GM20000 (cell line): ENCODE data around the gene PKN2.

ENCODE experiments used
- DNase-seq: peaks from one replicate; pipeline ENCODE4 v3.0.0; 2012; ENCODE audit warnings: low spot score
- TF ChIP-seq, protein P1 (sequence below): IDR thresholded peaks from 2 replicates; pipeline ENCODE4 v1.5.1; 2012; ENCODE audit warnings: mild to moderate bottlenecking, control low read depth; ENCODE audit errors: extremely low read depth, missing control alignments

The PKN2 gene

DNA sequence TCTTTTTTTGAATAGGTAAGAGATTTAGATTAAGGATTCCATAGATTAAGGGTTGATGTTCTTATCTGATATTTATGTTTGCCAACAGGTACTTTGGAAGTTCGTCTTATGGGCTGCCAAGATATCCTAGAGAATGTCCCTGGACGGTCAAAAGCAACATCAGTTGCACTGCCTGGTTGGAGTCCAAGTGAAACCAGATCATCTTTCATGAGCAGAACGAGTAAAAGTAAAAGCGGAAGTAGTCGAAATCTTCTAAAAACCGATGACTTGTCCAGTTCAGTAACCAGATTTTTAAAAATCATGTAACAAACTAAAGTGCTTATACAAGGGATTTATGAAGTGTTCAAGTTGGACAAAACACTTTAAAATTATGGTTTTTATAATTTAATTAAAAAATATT is 100.5 kb downstream of the PKN2 start:
- DNase-seq, result no peak
- TF ChIP-seq, protein P1, sequence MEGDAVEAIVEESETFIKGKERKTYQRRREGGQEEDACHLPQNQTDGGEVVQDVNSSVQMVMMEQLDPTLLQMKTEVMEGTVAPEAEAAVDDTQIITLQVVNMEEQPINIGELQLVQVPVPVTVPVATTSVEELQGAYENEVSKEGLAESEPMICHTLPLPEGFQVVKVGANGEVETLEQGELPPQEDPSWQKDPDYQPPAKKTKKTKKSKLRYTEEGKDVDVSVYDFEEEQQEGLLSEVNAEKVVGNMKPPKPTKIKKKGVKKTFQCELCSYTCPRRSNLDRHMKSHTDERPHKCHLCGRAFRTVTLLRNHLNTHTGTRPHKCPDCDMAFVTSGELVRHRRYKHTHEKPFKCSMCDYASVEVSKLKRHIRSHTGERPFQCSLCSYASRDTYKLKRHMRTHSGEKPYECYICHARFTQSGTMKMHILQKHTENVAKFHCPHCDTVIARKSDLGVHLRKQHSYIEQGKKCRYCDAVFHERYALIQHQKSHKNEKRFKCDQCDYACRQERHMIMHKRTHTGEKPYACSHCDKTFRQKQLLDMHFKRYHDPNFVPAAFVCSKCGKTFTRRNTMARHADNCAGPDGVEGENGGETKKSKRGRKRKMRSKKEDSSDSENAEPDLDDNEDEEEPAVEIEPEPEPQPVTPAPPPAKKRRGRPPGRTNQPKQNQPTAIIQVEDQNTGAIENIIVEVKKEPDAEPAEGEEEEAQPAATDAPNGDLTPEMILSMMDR, result no peak

DNA sequence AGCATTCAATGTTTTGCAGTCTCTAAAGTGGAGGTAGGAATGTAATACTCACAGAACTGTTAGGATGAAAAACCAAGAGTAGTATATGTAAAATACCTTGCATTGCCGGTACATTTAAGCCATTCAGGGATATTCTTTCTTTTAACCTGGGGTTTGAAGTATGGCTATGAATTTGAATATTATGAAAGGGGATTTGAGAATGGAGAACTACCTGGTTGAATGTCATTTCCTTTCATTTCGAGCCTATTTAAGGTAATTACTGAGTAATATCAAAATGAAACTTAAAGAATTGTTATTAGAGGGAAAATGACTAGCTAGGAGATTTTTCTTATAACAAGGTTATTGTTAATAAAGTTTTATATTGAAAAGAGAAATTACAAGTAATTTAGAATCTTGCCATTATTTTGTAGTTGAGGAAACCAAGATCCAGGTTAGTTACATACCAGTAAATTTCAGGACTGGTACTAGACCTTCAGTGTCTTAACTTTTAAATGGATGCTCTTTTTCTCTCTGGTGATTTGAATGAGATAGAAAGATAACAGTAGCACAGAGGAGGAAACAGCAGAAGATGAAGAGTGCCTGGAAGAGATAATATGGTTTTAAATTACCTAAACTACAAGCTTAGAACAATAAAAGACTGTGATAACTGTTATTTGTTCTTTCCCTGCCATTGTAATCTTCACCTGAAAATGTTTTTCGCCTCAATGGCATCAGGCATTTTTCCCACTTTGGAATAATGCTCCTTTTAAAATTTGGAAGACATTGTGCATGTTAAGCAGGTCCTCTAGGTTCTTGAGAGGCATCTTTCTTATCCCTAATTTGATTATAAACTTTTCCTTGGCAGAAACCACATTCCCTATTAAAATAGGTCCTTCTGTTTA is 103.2 kb downstream of the PKN2 start:
- TF ChIP-seq, protein P1, result no peak
- DNase-seq, result no peak

DNA sequence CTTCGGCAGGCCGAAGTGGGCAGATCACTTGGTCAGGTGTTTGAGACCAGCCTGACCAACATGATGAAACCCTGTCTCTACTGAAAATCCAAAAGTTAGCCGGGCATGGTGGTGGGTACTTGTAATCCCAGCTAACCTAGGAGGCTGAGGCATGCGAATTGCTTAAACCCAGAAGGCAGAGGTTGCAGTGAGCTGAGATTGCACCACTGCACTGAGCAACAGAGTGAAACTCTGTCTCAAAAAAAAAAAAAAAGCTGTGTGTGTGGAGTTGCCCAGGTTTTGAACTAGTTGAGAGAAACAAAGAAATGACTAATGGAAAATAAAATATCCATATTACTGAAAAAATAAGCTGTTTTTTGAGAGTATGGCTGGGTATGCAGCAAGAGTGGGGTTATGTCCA is 107.1 kb downstream of the PKN2 start:
- no peak for DNase-seq
- TF ChIP-seq, protein P1, result no peak

DNA sequence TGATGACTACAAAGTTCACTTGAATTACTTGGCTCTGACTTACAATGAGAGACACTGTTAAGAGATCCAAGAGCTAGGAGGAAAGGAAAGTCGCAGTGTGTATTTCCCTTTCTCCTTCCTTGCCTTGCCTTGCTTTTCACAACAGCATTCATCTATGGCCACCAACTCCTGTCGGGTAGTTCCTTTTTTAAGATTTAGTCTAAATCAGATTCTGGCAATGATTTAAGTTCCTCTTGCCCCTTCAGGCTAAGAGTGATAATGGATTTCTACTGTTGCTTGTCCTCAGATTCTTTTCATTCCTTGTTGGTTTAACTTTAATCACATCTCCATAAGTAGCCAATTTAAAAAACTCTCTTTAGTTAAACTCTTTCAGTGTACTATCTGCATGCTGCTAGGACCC is 115.4 kb downstream of the PKN2 start:
- TF ChIP-seq, protein P1, result no peak
- DNase-seq, result no peak

DNA sequence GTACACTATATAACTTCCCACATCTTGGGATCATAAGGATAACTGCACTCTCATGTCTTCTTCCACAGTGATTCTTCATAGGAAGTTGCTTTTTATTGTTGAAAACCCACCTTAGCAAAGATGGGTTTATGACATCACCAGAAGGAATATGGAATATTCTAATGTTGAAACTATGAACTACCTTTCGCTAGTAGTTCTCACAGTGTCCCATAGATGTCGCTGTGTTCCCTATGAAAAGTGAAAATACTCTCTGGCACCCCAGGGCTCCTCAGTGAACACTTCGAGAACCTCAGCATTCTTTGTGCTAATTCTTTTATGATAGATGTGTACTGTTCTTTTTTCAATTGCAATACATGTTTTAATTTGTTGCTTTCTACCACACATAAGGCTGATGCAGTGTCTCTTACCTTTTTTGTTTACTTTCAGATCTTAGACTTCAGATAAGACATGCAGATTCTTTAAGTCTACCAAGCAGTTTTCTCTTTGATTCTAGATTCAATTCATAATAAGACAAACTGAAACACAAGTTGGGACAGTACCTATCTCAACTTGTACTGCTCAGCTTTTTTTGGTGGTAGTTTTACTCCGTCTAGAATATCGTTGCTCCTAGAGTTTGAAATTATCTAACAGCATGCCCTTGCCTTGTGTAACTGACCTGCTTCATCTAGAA is 116.4 kb downstream of the PKN2 start:
- no peak for DNase-seq
- TF ChIP-seq, protein P1, result no peak

DNA sequence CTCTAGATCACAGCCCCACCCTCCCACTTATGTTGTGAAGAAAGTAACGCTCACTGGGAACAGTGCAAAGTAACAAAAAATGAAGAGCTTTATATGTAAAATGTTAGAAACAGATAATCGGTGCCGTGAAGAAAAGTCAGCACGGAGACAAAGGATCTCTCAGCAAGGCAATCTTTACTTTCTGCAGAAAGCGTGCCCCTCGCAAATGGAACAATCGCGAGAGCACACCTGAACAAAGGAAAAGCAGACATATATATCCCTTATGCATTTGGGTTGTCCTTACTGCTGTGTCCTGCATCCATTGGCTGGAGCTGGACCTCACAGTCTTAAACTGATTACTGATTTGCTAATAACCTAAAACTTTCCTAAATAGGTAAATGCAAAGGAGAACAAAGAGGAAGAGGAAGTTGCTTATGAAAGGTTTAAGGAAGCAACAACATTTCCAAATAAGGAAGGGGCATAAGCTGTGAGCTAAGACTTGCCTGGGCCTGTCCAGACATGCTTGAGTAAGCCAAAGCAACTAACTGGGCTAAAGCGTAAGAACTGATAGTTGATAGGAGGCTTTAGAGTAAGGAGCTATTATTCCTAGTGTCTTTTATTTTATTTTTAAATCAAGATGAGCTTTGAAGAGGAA is 117.6 kb downstream of the PKN2 start:
- TF ChIP-seq, protein P1, result no peak
- DNase-seq, result no peak

DNA sequence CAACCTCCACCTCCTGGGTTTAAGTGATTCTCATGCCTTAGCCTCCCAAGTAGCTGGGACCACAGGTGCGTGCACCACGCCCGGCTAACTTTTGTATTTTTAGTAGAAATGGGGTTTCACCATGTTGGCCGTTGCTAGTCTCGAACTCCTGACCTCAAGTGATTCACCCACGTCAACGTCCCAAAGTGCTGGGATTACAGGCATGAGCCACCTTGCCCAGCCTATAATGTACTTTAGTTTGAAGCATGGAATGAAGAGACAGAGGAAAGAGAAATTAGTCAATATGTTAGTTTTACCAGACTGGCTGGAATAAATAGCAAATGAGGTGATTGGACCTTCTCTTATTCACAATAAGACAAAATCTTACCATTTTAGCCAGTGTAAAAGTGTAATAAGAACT is 118.3 kb downstream of the PKN2 start:
- no peak for DNase-seq
- TF ChIP-seq, protein P1, result no peak
